ENCODE data around the gene MAML3.

MAML3 gene

DNA sequence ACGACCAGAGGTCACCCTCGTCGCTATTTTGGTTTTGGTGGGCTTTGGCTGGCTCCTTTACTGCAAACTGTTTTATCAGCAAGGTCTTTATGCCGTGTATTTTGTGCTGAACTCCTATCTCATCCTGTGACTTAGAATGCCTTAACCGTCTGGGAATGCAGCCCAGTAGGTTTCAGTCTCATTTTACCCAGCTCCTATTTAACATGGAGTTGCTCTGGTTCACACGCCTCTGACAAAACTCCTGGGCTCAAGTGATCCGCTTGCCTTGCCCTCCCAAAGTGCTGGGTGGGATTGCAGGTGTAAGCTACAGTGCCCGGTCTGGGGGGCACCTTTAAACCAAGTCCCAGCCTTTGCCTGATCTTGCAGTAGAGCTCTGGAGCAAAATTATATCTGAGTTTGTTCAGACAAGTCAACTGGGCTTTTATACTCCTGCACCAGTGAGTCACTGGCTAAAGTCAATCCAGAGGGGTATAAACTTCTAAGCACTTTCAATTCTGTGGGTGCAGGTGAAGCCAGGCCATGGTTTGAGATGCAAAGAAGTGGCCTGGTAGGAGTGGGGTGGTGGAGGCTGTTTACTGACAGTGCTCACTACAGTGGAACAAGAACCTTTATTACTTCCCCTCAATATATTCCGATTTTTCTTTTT lies 438.1 kb downstream of the MAML3 start:
- Histone ChIP-seq H3K9me3 (ENCODE audit: control insufficient read depth, low read length) (no peaks in the 10 kb centered on the region), H3K36me3 (ENCODE audit: control insufficient read depth in 1 of 2, insufficient read depth in 2 of 2, low read depth in 1 of 2, low read length in 2 of 2) (peaks cover 25 to 27% of the 10 kb centered on the region in 2 experiments), H2AK5ac (ENCODE audit: low read length, severe bottlenecking) (no peak overlapping the region), H3K4me3 (ENCODE audit: insufficient read depth in 1 of 2, low read depth in 1 of 2, low read length in 2 of 2) (no peak overlapping the region), H2BK120ac (ENCODE audit: low read depth, low read length) (no peak overlapping the region), H3K9ac (ENCODE audit: low read length) (no peak overlapping the region), H4K91ac (ENCODE audit: low read length) (no peak overlapping the region), H3K79me1 (replicated peaks; ENCODE audit: low read length, poor library complexity, severe bottlenecking) (peaks cover 13% of the 10 kb centered on the region), H2BK12ac (ENCODE audit: low read length in 2 of 2) (no peak overlapping the region), H3K23ac (ENCODE audit: low read length in 2 of 2) (no peak overlapping the region), H3K27me3 (ENCODE audit: control insufficient read depth in 1 of 2, insufficient read depth in 1 of 2, low read length in 2 of 2) (no peaks in the 10 kb centered on the region), H2BK5ac (ENCODE audit: low read depth, low read length, poor library complexity, severe bottlenecking) (no peak overlapping the region), H3K18ac (ENCODE audit: low read depth in 1 of 2, low read length in 2 of 2) (no peak overlapping the region), H2AFZ (ENCODE audit: low read depth, low read length) (no peak overlapping the region), H3K14ac (ENCODE audit: low read length in 2 of 2) (no peak overlapping the region), H3K4ac (ENCODE audit: low read depth in 1 of 2, low read length in 2 of 2) (no peak overlapping the region), H2BK15ac (ENCODE audit: low read depth, poor library complexity, severe bottlenecking) (no peak overlapping the region), H4K8ac (ENCODE audit: low read length) (no peak overlapping the region), H3K4me2 (ENCODE audit: low read length, poor library complexity, severe bottlenecking) (no peak overlapping the region), H3K4me1 (ENCODE audit: control insufficient read depth, insufficient read depth, low read depth, low read length) (peaks cover 5% of the 10 kb centered on the region), H3K27ac (ENCODE audit: low read length, poor library complexity, severe bottlenecking) (peak overlapping the region; percentile 14)
- 91% methylated on average over 8 of the region's 9 CpGs for WGBS
- no peak for DNase-seq

DNA sequence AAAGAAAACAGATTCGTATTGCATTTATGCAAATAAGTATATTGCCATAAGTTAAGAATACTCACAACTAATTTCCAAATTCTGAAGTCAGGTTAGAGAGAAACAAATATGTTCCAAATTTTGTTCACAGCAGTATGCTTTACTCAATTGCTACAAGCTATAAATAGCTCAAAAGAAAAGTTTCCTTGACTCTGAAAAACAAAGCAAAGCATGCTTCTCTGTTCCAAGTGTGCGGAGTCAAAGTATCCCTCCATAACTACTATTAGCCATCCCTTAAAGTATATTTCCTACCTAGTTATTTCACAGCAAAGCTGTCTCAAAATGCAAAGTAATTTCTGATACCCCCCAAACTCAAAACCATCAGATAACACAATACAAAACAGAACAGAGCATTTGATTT lies 441.1 kb downstream of the MAML3 start:
- Histone ChIP-seq H4K91ac (ENCODE audit: low read length) (no peak overlapping the region), H2AK5ac (ENCODE audit: low read length, severe bottlenecking) (no peak overlapping the region), H2BK15ac (ENCODE audit: low read depth, poor library complexity, severe bottlenecking) (no peak overlapping the region), H3K27me3 (ENCODE audit: control insufficient read depth in 1 of 2, insufficient read depth in 1 of 2, low read length in 2 of 2) (no peaks in the 10 kb centered on the region), H3K4ac (ENCODE audit: low read depth in 1 of 2, low read length in 2 of 2) (no peak overlapping the region), H3K4me1 (ENCODE audit: control insufficient read depth, insufficient read depth, low read depth, low read length) (peaks cover 5% of the 10 kb centered on the region), H4K8ac (ENCODE audit: low read length) (no peak overlapping the region), H3K18ac (ENCODE audit: low read depth in 1 of 2, low read length in 2 of 2) (no peak overlapping the region), H3K4me2 (ENCODE audit: low read length, poor library complexity, severe bottlenecking) (no peak overlapping the region), H3K9me3 (ENCODE audit: control insufficient read depth, low read length) (no peaks in the 10 kb centered on the region), H3K9ac (ENCODE audit: low read length) (no peak overlapping the region), H3K14ac (ENCODE audit: low read length in 2 of 2) (no peak overlapping the region), H2BK12ac (ENCODE audit: low read length in 2 of 2) (no peak overlapping the region), H3K4me3 (ENCODE audit: insufficient read depth in 1 of 2, low read depth in 1 of 2, low read length in 2 of 2) (no peak overlapping the region), H2BK5ac (ENCODE audit: low read depth, low read length, poor library complexity, severe bottlenecking) (no peak overlapping the region), H3K36me3 (ENCODE audit: control insufficient read depth in 1 of 2, insufficient read depth in 2 of 2, low read depth in 1 of 2, low read length in 2 of 2) (peaks cover 4 to 5% of the 10 kb centered on the region in 2 experiments), H3K27ac (ENCODE audit: low read length, poor library complexity, severe bottlenecking) (no peak overlapping the region), H3K23ac (ENCODE audit: low read length in 2 of 2) (no peak overlapping the region), H2AFZ (ENCODE audit: low read depth, low read length) (no peak overlapping the region), H2BK120ac (ENCODE audit: low read depth, low read length) (no peak overlapping the region), H3K79me1 (replicated peaks; ENCODE audit: low read length, poor library complexity, severe bottlenecking) (peaks cover 13% of the 10 kb centered on the region)
- no peak for DNase-seq
- 100% methylated on average over 1 of the region's 2 CpGs for WGBS

- H3K36me3 ChIP-seq (ENCODE audit: control insufficient read depth in 1 of 2, insufficient read depth in 2 of 2, low read depth in 1 of 2, low read length in 2 of 2), result no peaks in the 10 kb centered on the region
- no peak overlapping the region for H2BK15ac ChIP-seq (ENCODE audit: low read depth, poor library complexity, severe bottlenecking)
- no peak overlapping the region for H3K18ac ChIP-seq (ENCODE audit: low read depth in 1 of 2, low read length in 2 of 2)
- peak overlapping the region; percentile 56 for H3K27ac ChIP-seq (ENCODE audit: low read length, poor library complexity, severe bottlenecking)
- no peak overlapping the region for H4K91ac ChIP-seq (ENCODE audit: low read length)
- no peak overlapping the region for H4K8ac ChIP-seq (ENCODE audit: low read length)
- H3K9me3 ChIP-seq (ENCODE audit: control insufficient read depth, low read length), result no peaks in the 10 kb centered on the region
- WGBS, result 83% methylated on average over 4 of the region's 4 CpGs
- H2AFZ ChIP-seq (ENCODE audit: low read depth, low read length), result no peak overlapping the region
- peaks cover 8% of the 10 kb centered on the region for H3K79me1 ChIP-seq (replicated peaks; ENCODE audit: low read length, poor library complexity, severe bottlenecking)
- peak; percentile 38 for DNase-seq
- H3K27me3 ChIP-seq (ENCODE audit: control insufficient read depth in 1 of 2, insufficient read depth in 1 of 2, low read length in 2 of 2), result no peaks in the 10 kb centered on the region
- H2BK5ac ChIP-seq (ENCODE audit: low read depth, low read length, poor library complexity, severe bottlenecking), result no peak overlapping the region
- H3K23ac ChIP-seq (ENCODE audit: low read length in 2 of 2), result no peak overlapping the region
- no peak overlapping the region for H3K4me2 ChIP-seq (ENCODE audit: low read length, poor library complexity, severe bottlenecking)
- no peak overlapping the region for H3K14ac ChIP-seq (ENCODE audit: low read length in 2 of 2)
- H3K4me3 ChIP-seq (ENCODE audit: insufficient read depth in 1 of 2, low read depth in 1 of 2, low read length in 2 of 2), result no peak overlapping the region
- no peak overlapping the region for H3K4ac ChIP-seq (ENCODE audit: low read depth in 1 of 2, low read length in 2 of 2)
- H2BK12ac ChIP-seq (ENCODE audit: low read length in 2 of 2), result no peak overlapping the region
- H3K4me1 ChIP-seq (ENCODE audit: control insufficient read depth, insufficient read depth, low read depth, low read length), result peaks cover 2% of the 10 kb centered on the region
- no peak overlapping the region for H2AK5ac ChIP-seq (ENCODE audit: low read length, severe bottlenecking)
- no peak overlapping the region for H3K9ac ChIP-seq (ENCODE audit: low read length)
- H2BK120ac ChIP-seq (ENCODE audit: low read depth, low read length), result no peak overlapping the region
Measured at GRCh38 chr4:139711461-139711860, 442.5 kb downstream of the MAML3 start.

DNA sequence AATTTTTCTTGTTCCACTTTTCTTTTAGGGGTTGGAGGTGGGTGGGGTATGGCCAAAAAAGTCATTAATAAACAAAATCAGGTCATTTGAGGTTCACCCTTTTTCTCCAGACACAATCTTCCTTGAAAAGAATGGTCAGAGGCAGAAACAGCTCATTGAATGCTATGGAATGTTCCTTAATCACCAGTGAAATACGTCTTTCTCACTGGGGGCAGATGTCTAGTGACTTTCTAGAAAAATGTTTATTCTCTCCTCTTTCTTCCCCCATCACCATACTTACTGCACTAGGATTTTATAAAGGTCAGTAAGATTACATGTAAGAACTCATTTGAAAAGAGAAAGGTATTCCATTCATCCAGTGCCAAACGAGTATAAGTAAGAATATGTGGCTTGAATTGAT lies 443.9 kb downstream of the MAML3 start:
- H3K27ac ChIP-seq (ENCODE audit: low read length, poor library complexity, severe bottlenecking), result peak overlapping the region; percentile 10
- H3K9ac ChIP-seq (ENCODE audit: low read length), result no peak overlapping the region
- no peak overlapping the region for H2BK120ac ChIP-seq (ENCODE audit: low read depth, low read length)
- no peaks in the 10 kb centered on the region for H3K4me1 ChIP-seq (ENCODE audit: control insufficient read depth, insufficient read depth, low read depth, low read length)
- H4K91ac ChIP-seq (ENCODE audit: low read length), result no peak overlapping the region
- peaks cover 0 to 3% of the 10 kb centered on the region in 2 experiments for H3K36me3 ChIP-seq (ENCODE audit: control insufficient read depth in 1 of 2, insufficient read depth in 2 of 2, low read depth in 1 of 2, low read length in 2 of 2)
- H2AK5ac ChIP-seq (ENCODE audit: low read length, severe bottlenecking), result no peak overlapping the region
- H2AFZ ChIP-seq (ENCODE audit: low read depth, low read length), result no peak overlapping the region
- no peaks in the 10 kb centered on the region for H3K27me3 ChIP-seq (ENCODE audit: control insufficient read depth in 1 of 2, insufficient read depth in 1 of 2, low read length in 2 of 2)
- H3K18ac ChIP-seq (ENCODE audit: low read depth in 1 of 2, low read length in 2 of 2), result no peak overlapping the region
- no peak overlapping the region for H3K4me2 ChIP-seq (ENCODE audit: low read length, poor library complexity, severe bottlenecking)
- H3K4me3 ChIP-seq (ENCODE audit: insufficient read depth in 1 of 2, low read depth in 1 of 2, low read length in 2 of 2), result no peak overlapping the region
- no peak for DNase-seq
- no peak overlapping the region for H2BK15ac ChIP-seq (ENCODE audit: low read depth, poor library complexity, severe bottlenecking)
- H3K79me1 ChIP-seq (replicated peaks; ENCODE audit: low read length, poor library complexity, severe bottlenecking), result peaks cover 8% of the 10 kb centered on the region
- WGBS, result 100% methylated on average over 1 of the region's 2 CpGs
- no peaks in the 10 kb centered on the region for H3K9me3 ChIP-seq (ENCODE audit: control insufficient read depth, low read length)
- no peak overlapping the region for H3K14ac ChIP-seq (ENCODE audit: low read length in 2 of 2)
- no peak overlapping the region for H4K8ac ChIP-seq (ENCODE audit: low read length)
- no peak overlapping the region for H3K4ac ChIP-seq (ENCODE audit: low read depth in 1 of 2, low read length in 2 of 2)
- no peak overlapping the region for H3K23ac ChIP-seq (ENCODE audit: low read length in 2 of 2)
- no peak overlapping the region for H2BK5ac ChIP-seq (ENCODE audit: low read depth, low read length, poor library complexity, severe bottlenecking)
- no peak overlapping the region for H2BK12ac ChIP-seq (ENCODE audit: low read length in 2 of 2)

Measured in mesenchymal stem cell (in vitro differentiated cells and primary cell).